CD4-positive, alpha-beta T cell treated with Interleukin-15 for 1 hour (primary cell): Measurements from ENCODE around the gene SPATA33.
"Not testable (repeated sequence)": the region's sequence is repeated elsewhere in the genome, so short reads cannot be mapped to it uniquely, and the experiment has no call there.

Experiments used
- DNase-seq: peaks from one replicate; pipeline ENCODE4 v3.0.0-alpha.2; 2020

Gene SPATA33

GRCh38 chr16:89695086-89695874 is 37.6 kb downstream of the SPATA33 start:
- no peak for DNase-seq

- no peak for DNase-seq
Measured at GRCh38 chr16:89695875-89696669, 38.4 kb downstream of the SPATA33 start.

GRCh38 chr16:89696670-89697128 is 39.1 kb downstream of the SPATA33 start:
- peak; percentile 53 for DNase-seq

GRCh38 chr16:89697161-89697615 is 39.6 kb downstream of the SPATA33 start:
- DNase-seq = no peak

GRCh38 chr16:89697616-89698331 is 40.1 kb downstream of the SPATA33 start:
- DNase-seq = no peak

GRCh38 chr16:89698717-89699116 is 41.1 kb downstream of the SPATA33 start:
- DNase-seq = not testable (repeated sequence)

- not testable (repeated sequence) for DNase-seq
Measured at GRCh38 chr16:89699629-89700099, 42.0 kb downstream of the SPATA33 start.

GRCh38 chr16:89700100-89700648 is 42.5 kb downstream of the SPATA33 start:
- DNase-seq = peak; percentile 97

GRCh38 chr16:89700649-89701424 is 43.2 kb downstream of the SPATA33 start:
- DNase-seq = peak; percentile 61

GRCh38 chr16:89701425-89702406 is 44.1 kb downstream of the SPATA33 start, which contains the start of gene SPATA2L:
TSS of gene SPATA2L (minus strand) at chr16:89701705. CDS start at chr16:89701232, 473 bp downstream.
- DNase-seq = peak; percentile 97

- DNase-seq = no peak
Measured at GRCh38 chr16:89704281-89704680, 46.6 kb downstream of the SPATA33 start.

- no peak for DNase-seq
Measured at GRCh38 chr16:89705006-89705405, 47.4 kb downstream of the SPATA33 start.

- DNase-seq = no peak
Measured at GRCh38 chr16:89706518-89707260, 49.1 kb downstream of the SPATA33 start.

- no peak for DNase-seq
Measured at GRCh38 chr16:89707695-89708094, 50.1 kb downstream of the SPATA33 start.

GRCh38 chr16:89708481-89708931 is 50.9 kb downstream of the SPATA33 start:
- DNase-seq = no peak

- no peak for DNase-seq
Measured at GRCh38 chr16:89709166-89709565, 51.5 kb downstream of the SPATA33 start.

- no peak for DNase-seq
Measured at GRCh38 chr16:89709716-89710432, 52.2 kb downstream of the SPATA33 start.

GRCh38 chr16:89710709-89711564 is 53.3 kb downstream of the SPATA33 start:
- no peak for DNase-seq
